ENCODE results near the gene SERPINB13.

The SERPINB13 gene, protein sequence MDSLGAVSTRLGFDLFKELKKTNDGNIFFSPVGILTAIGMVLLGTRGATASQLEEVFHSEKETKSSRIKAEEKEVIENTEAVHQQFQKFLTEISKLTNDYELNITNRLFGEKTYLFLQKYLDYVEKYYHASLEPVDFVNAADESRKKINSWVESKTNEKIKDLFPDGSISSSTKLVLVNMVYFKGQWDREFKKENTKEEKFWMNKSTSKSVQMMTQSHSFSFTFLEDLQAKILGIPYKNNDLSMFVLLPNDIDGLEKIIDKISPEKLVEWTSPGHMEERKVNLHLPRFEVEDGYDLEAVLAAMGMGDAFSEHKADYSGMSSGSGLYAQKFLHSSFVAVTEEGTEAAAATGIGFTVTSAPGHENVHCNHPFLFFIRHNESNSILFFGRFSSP

GRCh38 chr18:63586966-63587365, at the start of gene SERPINB13:
Gene SERPINB13 (plus strand): TSS chr18:63587343. CDS start chr18:63588668, 1,325 bp downstream.
- no peak for DNase-seq

DNA sequence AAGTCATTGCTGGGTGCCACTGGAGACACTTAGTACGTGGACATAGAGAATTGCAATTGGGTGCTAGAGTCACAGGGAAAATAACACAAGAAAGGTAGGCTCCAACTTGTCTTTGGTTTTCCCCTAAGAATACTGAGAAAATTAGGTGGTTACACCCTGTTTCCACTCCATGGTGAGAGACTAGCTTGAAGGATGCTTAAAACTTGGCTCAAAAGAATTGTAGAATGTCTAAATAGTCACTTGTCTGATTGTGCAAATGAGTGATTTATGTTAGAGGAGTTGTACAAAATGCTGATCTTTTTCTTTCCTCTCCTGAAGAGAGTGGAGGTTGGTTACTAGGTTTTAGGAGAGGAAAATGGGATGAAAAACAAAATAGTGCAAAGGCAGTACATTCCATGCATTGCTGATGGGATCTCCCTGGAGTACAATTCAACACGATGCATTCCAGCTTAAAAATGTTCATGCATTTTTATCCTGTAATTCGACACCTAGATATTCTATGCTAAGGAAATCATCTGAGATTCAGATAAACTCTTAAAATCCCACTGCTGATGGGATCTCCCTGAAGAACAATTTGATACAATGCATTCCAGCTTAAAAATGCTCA, 47.1 kb upstream of the SERPINB13 start:
- DNase-seq: no peak

- no peak for DNase-seq
Measured at GRCh38 chr18:63542069-63542468, 45.1 kb upstream of the SERPINB13 start, which contains the start of gene SERPINB12. Gene SERPINB12 (plus strand): TSS chr18:63542369. CDS start chr18:63556160, 13,791 bp downstream.

DNA sequence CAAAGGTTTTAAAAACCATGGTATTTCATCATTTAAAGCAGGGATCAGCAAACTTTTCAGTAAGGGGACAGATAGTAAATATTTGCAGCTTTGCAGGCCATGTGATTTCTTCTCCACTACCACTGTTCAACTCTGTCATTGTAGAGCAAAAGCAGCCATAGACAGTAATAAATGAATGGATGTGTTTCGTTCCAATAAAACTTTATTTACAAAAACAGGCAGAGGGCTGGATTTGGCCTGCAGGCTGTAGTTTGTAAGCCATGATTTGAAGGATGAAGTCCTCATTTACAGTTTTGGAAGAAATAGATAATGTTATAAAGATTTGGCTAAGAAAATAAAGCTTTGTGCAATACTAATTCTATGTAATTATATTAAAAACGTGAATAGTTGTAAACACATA, 43.1 kb upstream of the SERPINB13 start:
- DNase-seq: no peak

DNA sequence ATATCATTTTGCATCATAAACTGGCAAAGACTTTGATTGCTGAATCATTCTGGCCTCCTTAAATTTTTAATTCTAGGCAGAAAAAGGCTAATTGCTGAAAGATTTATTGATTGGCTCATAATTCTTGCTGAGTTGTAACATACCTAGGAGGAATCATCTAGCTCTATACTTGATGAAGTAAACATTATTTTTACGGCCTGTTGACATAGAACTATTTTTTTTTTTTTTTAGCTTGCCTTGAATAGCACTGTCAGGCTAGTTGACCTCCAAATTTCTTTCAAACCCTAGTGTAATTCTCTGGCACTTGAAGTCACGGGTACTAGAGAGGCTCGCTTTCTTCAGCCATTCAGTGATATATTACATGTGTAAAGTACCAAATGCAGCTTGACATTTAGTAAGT, 42.1 kb upstream of the SERPINB13 start:
- DNase-seq: no peak

DNA sequence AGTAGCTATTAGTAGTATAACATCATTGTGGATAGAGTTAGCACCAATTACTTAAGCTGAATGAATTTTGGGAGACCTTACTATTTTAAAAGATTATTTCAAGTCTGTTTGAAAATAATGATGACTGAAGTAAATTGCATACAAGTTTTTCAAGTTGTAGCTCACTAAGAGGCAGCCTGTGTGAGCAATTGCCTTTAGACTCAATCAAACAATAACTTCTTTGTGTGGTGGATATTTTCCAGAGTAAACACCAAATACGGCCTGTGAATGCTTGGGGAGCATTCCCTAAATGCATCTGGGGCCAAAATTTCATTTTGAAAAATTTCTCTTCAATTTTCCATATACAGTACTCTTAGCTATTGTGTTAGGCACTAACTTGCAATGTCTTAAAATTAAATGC, 37.1 kb upstream of the SERPINB13 start:
- no peak for DNase-seq

DNA sequence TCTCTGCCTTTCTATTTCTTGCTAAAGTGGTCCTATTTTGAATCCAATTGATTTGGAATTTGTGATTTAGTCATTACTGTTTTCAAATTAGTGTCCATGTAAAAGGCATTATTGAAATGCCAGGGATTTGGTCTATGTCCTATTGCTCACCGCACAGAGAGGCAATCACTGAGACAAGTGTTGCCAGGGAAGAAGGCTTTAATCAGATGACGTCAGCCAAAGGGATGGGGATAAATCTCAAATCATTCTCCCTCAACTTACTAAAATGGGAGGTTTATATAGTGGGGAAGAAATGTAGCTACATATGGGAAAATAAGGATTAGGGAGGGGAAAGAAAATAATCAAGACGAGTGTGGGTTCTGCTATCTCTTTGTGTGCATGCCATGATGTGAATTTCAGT, 35.4 kb upstream of the SERPINB13 start:
- no peak for DNase-seq

DNA sequence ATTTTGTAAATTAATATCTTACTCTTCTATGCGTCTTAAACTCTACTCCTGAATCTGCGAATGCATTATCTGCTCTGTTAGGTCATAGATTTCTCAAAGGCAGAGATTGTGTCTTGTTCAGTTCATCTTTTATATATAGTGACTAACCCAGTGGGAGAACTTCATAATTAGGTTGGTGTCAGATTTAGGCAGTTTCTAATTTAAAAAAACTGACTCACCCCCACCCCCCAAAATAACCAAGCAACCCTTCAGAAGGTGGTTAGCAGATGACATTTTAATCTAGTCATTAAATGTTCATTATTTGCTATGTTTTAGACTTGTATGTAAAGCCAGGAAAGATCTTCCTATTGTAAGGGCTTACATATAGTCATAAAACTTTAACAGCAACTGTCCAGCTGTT, 34.6 kb upstream of the SERPINB13 start:
- DNase-seq: no peak

DNA sequence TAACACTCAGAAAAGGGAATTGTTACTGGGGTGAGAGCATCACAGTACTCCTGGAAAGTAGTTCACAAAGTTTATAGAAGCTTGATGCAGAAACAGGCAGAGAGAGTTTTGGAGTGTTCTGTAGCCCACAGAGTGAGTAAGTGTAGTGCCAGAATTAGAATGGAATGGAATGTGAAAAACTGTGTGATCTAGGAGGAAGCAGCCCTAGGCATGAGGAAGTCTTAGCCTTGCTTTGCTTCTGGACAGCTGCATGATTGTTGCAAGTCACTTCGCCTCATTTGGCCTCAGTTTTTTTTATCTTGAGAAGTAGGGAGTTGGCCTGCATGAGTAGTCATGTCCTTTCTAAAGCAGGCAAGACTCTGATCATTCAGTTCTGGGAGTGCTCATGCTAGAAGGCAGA, 34.1 kb upstream of the SERPINB13 start:
- peak in 1 of 51 donors; percentile 4 for DNase-seq

DNA sequence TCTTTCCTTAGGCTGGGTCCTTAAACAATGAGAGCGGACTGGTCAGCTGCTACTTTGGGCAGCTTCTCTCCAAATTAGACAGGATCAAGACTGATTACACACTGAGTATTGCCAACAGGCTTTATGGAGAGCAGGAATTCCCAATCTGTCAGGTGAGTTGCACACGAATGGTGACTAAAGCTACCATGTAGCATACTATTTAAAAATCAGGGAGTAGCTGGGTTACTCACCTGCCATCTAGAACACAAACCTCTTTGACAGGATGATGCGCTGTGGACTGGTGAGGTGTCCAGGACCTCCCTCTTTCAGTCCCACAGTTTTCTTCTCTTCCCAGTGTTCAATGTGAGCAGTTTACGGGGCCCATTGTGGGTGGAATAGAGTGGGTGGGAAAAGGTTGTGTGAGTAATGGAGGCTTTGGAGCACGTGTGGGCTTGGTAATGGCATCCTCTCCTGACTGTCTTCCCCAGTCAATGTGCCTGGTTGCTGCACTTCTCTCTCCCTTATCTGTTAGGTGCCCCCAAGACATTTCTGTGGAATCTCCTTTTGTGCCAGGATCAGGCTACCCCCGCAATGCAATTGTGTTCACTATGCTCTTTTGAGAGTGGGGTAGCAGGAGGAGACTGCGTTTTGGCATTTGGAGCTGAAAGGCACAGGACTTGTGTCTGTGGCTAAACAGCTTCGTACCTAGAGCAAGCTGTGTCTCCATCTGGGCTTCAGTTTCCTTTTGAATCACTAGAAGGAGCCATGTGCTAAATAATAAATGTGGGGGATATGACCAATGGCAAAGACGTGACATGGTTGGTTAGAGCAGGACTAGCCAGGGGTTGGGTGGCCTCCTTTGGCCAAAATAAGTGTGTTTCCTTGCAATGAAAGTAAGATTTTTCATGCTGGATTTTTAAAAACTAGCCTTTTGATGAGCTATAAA, 27.3 kb upstream of the SERPINB13 start:
- DNase-seq: no peak

GRCh38 chr18:63562284-63562683, 24.9 kb upstream of the SERPINB13 start:
- DNase-seq: no peak

DNA sequence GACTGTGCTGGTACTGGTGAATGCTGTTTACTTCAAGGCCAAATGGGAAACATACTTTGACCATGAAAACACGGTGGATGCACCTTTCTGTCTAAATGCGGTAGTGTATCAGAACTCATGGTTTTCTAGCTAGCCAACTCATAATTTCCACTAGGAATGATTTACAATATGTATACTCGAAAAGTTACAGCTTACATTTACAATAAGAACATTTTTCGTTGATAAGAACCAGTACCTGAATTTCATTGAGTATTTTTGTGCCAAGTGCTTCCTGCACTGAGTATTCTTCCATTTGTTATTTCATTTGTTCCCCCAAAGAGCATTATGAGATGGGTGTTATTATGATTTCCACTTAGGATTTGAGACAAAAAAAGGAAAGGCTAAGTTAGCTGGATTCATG, 23.1 kb upstream of the SERPINB13 start:
- DNase-seq: no peak

- no peak for DNase-seq
Measured at GRCh38 chr18:63564561-63564960, 22.6 kb upstream of the SERPINB13 start.

DNA sequence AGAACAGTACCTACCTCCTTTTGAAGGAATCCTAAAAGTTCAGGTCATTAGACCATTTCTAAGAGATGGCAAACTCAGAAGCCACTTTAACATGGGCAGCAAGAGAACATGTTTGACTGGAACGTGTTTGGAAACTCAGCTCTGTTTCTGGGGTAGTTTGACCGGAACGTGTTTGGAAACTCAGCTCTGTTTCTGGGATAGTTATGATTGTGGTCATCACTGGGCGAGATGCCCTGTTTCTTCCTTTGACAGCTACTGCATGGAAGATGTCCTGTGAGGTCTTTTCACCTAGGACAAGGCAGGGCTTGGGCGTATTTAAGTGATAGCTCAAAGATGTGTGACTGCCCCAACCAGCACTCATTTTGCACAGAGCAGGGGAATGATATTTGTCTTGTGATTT, 19.9 kb upstream of the SERPINB13 start:
- DNase-seq: no peak

GRCh38 chr18:63567825-63568224, 19.3 kb upstream of the SERPINB13 start:
- no peak for DNase-seq

GRCh38 chr18:63570721-63571120, 16.4 kb upstream of the SERPINB13 start:
- DNase-seq: no peak

GRCh38 chr18:63575681-63576080, 11.5 kb upstream of the SERPINB13 start:
- DNase-seq: no peak

DNA sequence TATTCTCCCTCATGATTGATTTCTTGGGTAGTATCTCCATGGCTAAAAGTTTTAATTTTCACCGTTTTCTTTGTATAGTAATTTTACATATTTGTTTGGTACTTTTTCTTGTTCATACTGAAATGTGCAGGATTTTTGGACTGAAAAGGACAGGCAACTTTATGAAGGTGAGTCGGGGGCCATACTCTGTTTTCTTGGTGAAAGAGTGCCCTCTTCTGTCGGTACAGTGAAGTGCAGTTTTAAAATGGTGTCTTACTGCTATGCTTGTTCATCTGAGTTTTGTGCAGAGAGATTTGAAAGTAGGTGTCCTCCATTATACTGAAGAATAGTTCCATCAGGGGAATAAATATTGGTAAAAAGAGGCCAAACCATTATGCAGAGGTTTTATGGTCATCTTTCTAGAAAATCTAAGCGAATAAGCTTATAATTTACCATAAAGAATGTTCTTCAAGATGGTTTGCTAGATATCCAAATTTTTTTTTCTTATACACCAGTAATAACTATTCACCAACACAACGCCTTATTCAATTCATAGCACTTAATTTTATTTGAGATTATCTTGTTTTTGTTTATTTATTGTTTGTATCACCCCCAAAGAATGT, 8.7 kb upstream of the SERPINB13 start:
- DNase-seq: peak in 4 of 51 donors; percentile 2 to 17 (median 15)

GRCh38 chr18:63579616-63580015, 7.5 kb upstream of the SERPINB13 start:
- no peak for DNase-seq

DNA sequence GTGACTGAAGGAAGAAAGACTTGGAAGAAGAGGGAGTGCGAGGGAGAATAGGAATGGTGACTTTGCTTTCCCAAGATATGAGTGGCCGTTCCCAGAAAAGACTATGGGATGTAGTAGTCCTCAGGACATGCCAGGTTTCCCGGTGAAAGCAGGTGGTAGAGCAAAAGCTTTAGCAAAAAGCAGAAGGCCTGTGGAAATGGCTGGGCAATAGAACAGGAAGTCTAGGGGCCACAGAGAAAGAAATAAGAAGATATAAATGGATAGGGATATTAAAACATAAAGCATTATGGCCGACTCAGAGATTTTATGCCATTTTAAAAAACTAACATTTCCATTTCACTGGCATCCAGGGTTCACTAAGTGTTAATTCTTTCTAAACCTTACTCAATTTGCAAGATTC, 1.2 kb upstream of the SERPINB13 start:
- no peak for DNase-seq

DNA sequence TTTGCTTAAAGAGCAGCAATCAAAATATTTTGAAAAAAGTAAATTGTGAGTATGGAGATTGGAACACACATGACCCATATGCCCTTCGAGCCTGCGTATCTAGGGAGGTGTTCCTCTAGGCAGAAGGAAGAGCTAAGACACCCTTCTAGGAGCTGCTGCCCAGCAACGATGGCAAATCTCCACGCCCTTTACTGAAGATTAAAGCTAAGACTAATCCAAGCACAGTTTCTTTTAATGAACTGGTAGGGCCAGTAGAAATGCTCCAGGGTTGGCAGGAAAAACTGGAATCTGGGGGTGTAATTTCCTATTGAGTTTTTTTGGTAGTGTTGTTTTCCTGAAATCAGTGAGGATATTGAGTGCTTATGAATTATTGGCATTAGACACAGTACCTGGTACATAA, 712 bp upstream of the SERPINB13 start:
- no peak for DNase-seq

DNA sequence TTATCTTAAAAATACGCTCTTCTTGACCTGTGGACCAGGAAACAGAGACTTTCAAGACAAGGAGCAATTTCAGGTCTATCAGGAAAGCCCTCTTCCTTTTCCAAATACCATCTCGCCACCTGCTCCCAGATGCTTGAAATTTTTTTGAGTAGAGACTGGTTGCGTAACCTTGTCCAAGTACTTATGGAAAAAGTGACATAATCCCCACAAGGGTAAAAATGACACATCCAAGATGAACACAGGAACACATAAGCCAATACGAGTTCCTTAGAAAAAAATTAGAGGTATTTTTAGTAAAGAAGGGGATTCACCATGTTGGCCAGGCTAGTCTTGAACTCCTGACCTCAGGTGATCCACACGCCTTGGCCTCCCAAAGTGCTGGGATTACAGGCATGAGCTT, 1.8 kb downstream of the SERPINB13 start:
- DNase-seq: no peak
